Hepatic stellate cell (primary cell): Measurements from ENCODE around the gene BNC2.

ENCODE experiments used
- DNase-seq: peaks from one replicate; pipeline ENCODE4 v3.0.0; 2011; ENCODE audit warnings: low spot score

The BNC2 gene

GRCh38 chr9:16628413-16628812 is 242.1 kb downstream of the BNC2 start:
- DNase-seq: peak; percentile 5

GRCh38 chr9:16627967-16628366 is 242.5 kb downstream of the BNC2 start:
- peak; percentile 54 for DNase-seq

- no peak for DNase-seq
These were observed 242.9 kb downstream of the BNC2 start for GRCh38 chr9:16627521-16627920.

GRCh38 chr9:16626577-16627130 is 243.8 kb downstream of the BNC2 start:
- peak; percentile 38 for DNase-seq

- peak; percentile 4 for DNase-seq
These were observed 244.7 kb downstream of the BNC2 start for GRCh38 chr9:16625811-16626210.

GRCh38 chr9:16625161-16625631 is 245.3 kb downstream of the BNC2 start:
- no peak for DNase-seq

GRCh38 chr9:16624744-16625117 is 245.7 kb downstream of the BNC2 start:
- no peak for DNase-seq

GRCh38 chr9:16623989-16624743 is 246.3 kb downstream of the BNC2 start:
- DNase-seq: no peak

- DNase-seq: no peak
These were observed 247.9 kb downstream of the BNC2 start for GRCh38 chr9:16622541-16622940.

- no peak for DNase-seq
These were observed 250.5 kb downstream of the BNC2 start for GRCh38 chr9:16619914-16620520.

- DNase-seq: no peak
These were observed 251.1 kb downstream of the BNC2 start for GRCh38 chr9:16619402-16619801.

- no peak for DNase-seq
These were observed 251.9 kb downstream of the BNC2 start for GRCh38 chr9:16618524-16618923.

- DNase-seq: no peak
These were observed 253.8 kb downstream of the BNC2 start for GRCh38 chr9:16616686-16617085.

- no peak for DNase-seq
These were observed 255.0 kb downstream of the BNC2 start for GRCh38 chr9:16615451-16615850.

GRCh38 chr9:16613605-16614004 is 256.9 kb downstream of the BNC2 start:
- DNase-seq: no peak

GRCh38 chr9:16613051-16613450 is 257.4 kb downstream of the BNC2 start:
- no peak for DNase-seq

GRCh38 chr9:16612627-16613026 is 257.8 kb downstream of the BNC2 start:
- no peak for DNase-seq

- no peak for DNase-seq
These were observed 258.5 kb downstream of the BNC2 start for GRCh38 chr9:16611983-16612382.

GRCh38 chr9:16611001-16611400 is 259.5 kb downstream of the BNC2 start:
- DNase-seq: no peak

- no peak for DNase-seq
These were observed 259.9 kb downstream of the BNC2 start for GRCh38 chr9:16610538-16610937.

- DNase-seq: no peak
These were observed 261.6 kb downstream of the BNC2 start for GRCh38 chr9:16608906-16609305.

GRCh38 chr9:16602494-16602893 is 268.0 kb downstream of the BNC2 start:
- no peak for DNase-seq

GRCh38 chr9:16601991-16602390 is 268.5 kb downstream of the BNC2 start:
- no peak for DNase-seq
